HFFc6 (cell line): ENCODE measurements around the gene GLT6D1. TPM values are rescaled to one million over a fixed set of nuclear protein-coding genes. Genes with fewer than 3 reads are reported as not detected.

ENCODE experiments used
- DNase-seq: peaks from one replicate; pipeline ENCODE4 v3.0.0-alpha.2; 2018
- H3K27ac Mint-ChIP-seq: 2 replicates; pipeline ENCODE4 v1.8.0; 2020; ENCODE audit warnings: mild to moderate bottlenecking, mixed read lengths
- H3K27me3 Mint-ChIP-seq: 2 replicates; pipeline ENCODE4 v1.8.0; 2021; ENCODE audit warnings: mild to moderate bottlenecking, moderate library complexity, mixed read lengths; ENCODE audit not compliant: insufficient read depth
- H3K36me3 Mint-ChIP-seq: 2 replicates; pipeline ENCODE4 v1.8.0; 2021; ENCODE audit warnings: low read depth, mixed read lengths
- H3K4me1 Mint-ChIP-seq: 2 replicates; pipeline ENCODE4 v1.8.0; 2020; ENCODE audit warnings: low read depth, mixed read lengths
- H3K4me3 Mint-ChIP-seq: 2 replicates; pipeline ENCODE4 v1.8.0; 2020; ENCODE audit warnings: mild to moderate bottlenecking, moderate library complexity, mixed read lengths
- H3K9me3 Mint-ChIP-seq: 2 replicates; pipeline ENCODE4 v1.8.0; 2020; ENCODE audit warnings: mild to moderate bottlenecking, mixed read lengths
- CTCF ChIP-seq: fragments of 200-600 bp; sonication (generic); IDR thresholded peaks from 2 replicates; pipeline ENCODE4 v1.5.0; 2021; ENCODE audit warnings: antibody characterized with exemption, mild to moderate bottlenecking
- total RNA-seq, 6 experiments: library from RNA; stranded (reverse); fragmentation: NEBNext Ultra II Directional; extraction: Animal tissue kit (Norgen Biotek cat#: 25700); gene quantifications; 2 replicates in 1 of 6; 3 replicates in 5 of 6; pipeline ENCODE4 v1.2.3, GENCODE V29; 2021

Gene GLT6D1
- total RNA-seq, 6 experiments from 2014 or later = not detected

GRCh38 chr9:135632841-135633240 lies 6.5 kb downstream of the GLT6D1 start:
- DNase-seq = no peak
- H3K36me3 Mint-ChIP-seq = no peaks in the 10 kb centered on the region
- no peak overlapping the region for H3K4me3 Mint-ChIP-seq
- H3K4me1 Mint-ChIP-seq = no peaks in the 10 kb centered on the region
- H3K27ac Mint-ChIP-seq = no peak overlapping the region
- TF ChIP-seq CTCF = no peak
- peaks cover 11% of the 10 kb centered on the region for H3K9me3 Mint-ChIP-seq
- H3K27me3 Mint-ChIP-seq = peaks cover 8% of the 10 kb centered on the region

GRCh38 chr9:135624282-135624681 lies 15.1 kb downstream of the GLT6D1 start:
- H3K4me3 Mint-ChIP-seq = no peak overlapping the region
- H3K36me3 Mint-ChIP-seq = no peaks in the 10 kb centered on the region; the same call in 1 of the 2 replicates
- no peak for DNase-seq
- H3K4me1 Mint-ChIP-seq = no peaks in the 10 kb centered on the region
- H3K27me3 Mint-ChIP-seq = peaks cover 15% of the 10 kb centered on the region
- H3K27ac Mint-ChIP-seq = no peak overlapping the region
- TF ChIP-seq CTCF = no peak
- H3K9me3 Mint-ChIP-seq = peaks cover 22% of the 10 kb centered on the region

- H3K27me3 Mint-ChIP-seq = peaks cover 15% of the 10 kb centered on the region
- no peaks in the 10 kb centered on the region; the same call in 1 of the 2 replicates for H3K36me3 Mint-ChIP-seq
- no peaks in the 10 kb centered on the region for H3K4me1 Mint-ChIP-seq
- no peak for DNase-seq
- no peak for TF ChIP-seq CTCF
- H3K27ac Mint-ChIP-seq = no peak overlapping the region
- peaks cover 11% of the 10 kb centered on the region for H3K9me3 Mint-ChIP-seq
- no peak overlapping the region for H3K4me3 Mint-ChIP-seq
These were observed 16.8 kb downstream of the GLT6D1 start for GRCh38 chr9:135622415-135623020.

GRCh38 chr9:135620558-135620957 lies 18.8 kb downstream of the GLT6D1 start:
- Mint-ChIP-seq H3K9me3 (no peaks in the 10 kb centered on the region), H3K27me3 (peaks cover 15% of the 10 kb centered on the region)
- no peak for DNase-seq

GRCh38 chr9:135619599-135619886 lies 19.8 kb downstream of the GLT6D1 start:
- TF ChIP-seq CTCF = no peak
- H3K36me3 Mint-ChIP-seq = no peaks in the 10 kb centered on the region

More at GRCh38 chr9:135620558-135620957, 18.8 kb downstream of the GLT6D1 start:
- no peaks in the 10 kb centered on the region for H3K4me1 Mint-ChIP-seq
- no peak overlapping the region for H3K27ac Mint-ChIP-seq
- H3K4me3 Mint-ChIP-seq = no peak overlapping the region
- no peaks in the 10 kb centered on the region for H3K36me3 Mint-ChIP-seq
- TF ChIP-seq CTCF = no peak

More at GRCh38 chr9:135619599-135619886, 19.8 kb downstream of the GLT6D1 start:
- Mint-ChIP-seq H3K27ac (no peak overlapping the region), H3K4me3 (no peak overlapping the region), H3K9me3 (no peaks in the 10 kb centered on the region), H3K27me3 (peaks cover 12% of the 10 kb centered on the region), H3K4me1 (no peaks in the 10 kb centered on the region)
- no peak for DNase-seq
